GM19372 (cell line): Measurements from ENCODE around the gene FAM120AOS.

Experiments
- ATAC-seq: cut with Tn5 transposase; IDR thresholded peaks from one replicate; pipeline ENCODE4 v1.9.1; 2021; ENCODE audit warnings: mild to moderate bottlenecking, low read depth, moderate library complexity; ENCODE audit not compliant: unreplicated experiment

Gene FAM120AOS

GRCh38 chr9:93468763-93469456, 15.5 kb upstream of the FAM120AOS start:
- ATAC-seq, result no peak

- ATAC-seq, result no peak
Observed at GRCh38 chr9:93467462-93467861, 14.1 kb upstream of the FAM120AOS start.

GRCh38 chr9:93467062-93467416, 13.7 kb upstream of the FAM120AOS start:
- ATAC-seq, result no peak

GRCh38 chr9:93466416-93467061, 13.2 kb upstream of the FAM120AOS start:
- no peak for ATAC-seq

- ATAC-seq, result no peak
Observed at GRCh38 chr9:93465855-93466254, 12.5 kb upstream of the FAM120AOS start.

- ATAC-seq, result no peak
Observed at GRCh38 chr9:93464876-93465275, 11.5 kb upstream of the FAM120AOS start.

GRCh38 chr9:93464395-93464794, 11.0 kb upstream of the FAM120AOS start:
- ATAC-seq, result no peak

- ATAC-seq, result no peak
Observed at GRCh38 chr9:93463638-93464248, 10.4 kb upstream of the FAM120AOS start.

GRCh38 chr9:93461821-93462220, 8.4 kb upstream of the FAM120AOS start:
- no peak for ATAC-seq

GRCh38 chr9:93461414-93461743, 8.0 kb upstream of the FAM120AOS start:
- ATAC-seq, result no peak

- no peak for ATAC-seq
Observed at GRCh38 chr9:93460689-93461413, 7.5 kb upstream of the FAM120AOS start.

GRCh38 chr9:93459432-93459847, 6.1 kb upstream of the FAM120AOS start:
- ATAC-seq, result no peak

- no peak for ATAC-seq
Observed at GRCh38 chr9:93458712-93459111, 5.3 kb upstream of the FAM120AOS start.

GRCh38 chr9:93457006-93457405, 3.6 kb upstream of the FAM120AOS start:
- no peak for ATAC-seq

- ATAC-seq, result no peak
Observed at GRCh38 chr9:93456504-93456903, 3.1 kb upstream of the FAM120AOS start.

- no peak for ATAC-seq
Observed at GRCh38 chr9:93456022-93456421, 2.6 kb upstream of the FAM120AOS start.

- no peak for ATAC-seq
Observed at GRCh38 chr9:93452710-93453046, 703 bp downstream of the FAM120AOS start.

- ATAC-seq, result peak; percentile 7
Observed at GRCh38 chr9:93451849-93452709, 1.3 kb downstream of the FAM120AOS start.

- ATAC-seq, result peak; percentile 50
Observed at GRCh38 chr9:93450945-93451815, 2.2 kb downstream of the FAM120AOS start, which contains the start of gene FAM120A. TSS of gene FAM120A (plus strand) at chr9:93451685. CDS start at chr9:93451916, 231 bp downstream.
